Type B pancreatic cell (in vitro differentiated cells): Measurements from ENCODE around the gene FBP1. TPM values are rescaled to one million over a fixed set of nuclear protein-coding genes. Genes with fewer than 3 reads are reported as not detected.

Source experiments
- DNase-seq: peaks from one replicate; pipeline ENCODE4 v3.0.0; 2021; ENCODE audit warnings: mixed read lengths; ENCODE audit not compliant: unreplicated experiment; ENCODE audit errors: extremely low spot score
- H3K27ac Mint-ChIP-seq: 2 replicates; pipeline ENCODE4 v1.8.0; 2021; ENCODE audit warnings: mild to moderate bottlenecking, mixed read lengths
- H3K27me3 Mint-ChIP-seq: 2 replicates; pipeline ENCODE4 v1.8.0; 2021; ENCODE audit warnings: mixed read lengths
- H3K36me3 Mint-ChIP-seq: 2 replicates; pipeline ENCODE4 v1.8.0; 2021; ENCODE audit warnings: mixed read lengths
- H3K4me1 Mint-ChIP-seq: one replicate; pipeline ENCODE4 v1.8.0; 2021; ENCODE audit warnings: mixed read lengths; ENCODE audit not compliant: unreplicated experiment
- H3K4me3 Mint-ChIP-seq: 2 replicates; pipeline ENCODE4 v1.8.0; 2021; ENCODE audit warnings: mild to moderate bottlenecking, mixed read lengths
- H3K9me3 Mint-ChIP-seq: 2 replicates; pipeline ENCODE4 v1.8.0; 2021; ENCODE audit warnings: mixed read lengths
- CTCF ChIP-seq: fragments of 200-600 bp; sonication (generic); conservative IDR thresholded peaks from 2 replicates; pipeline ENCODE4 v1.5.0; 2021; ENCODE audit warnings: antibody characterized with exemption, mild to moderate bottlenecking
- total RNA-seq: library from RNA; stranded (reverse); gene quantifications from 2 replicates; pipeline ENCODE4 v1.2.1, GENCODE V29; 2021; ENCODE audit warnings: low replicate concordance

Gene FBP1
- total RNA-seq, 1 donor from 2014 or later, result 25.9 TPM

- TF ChIP-seq CTCF, result no peak
- Mint-ChIP-seq H3K4me1 (peaks cover 20% of the 10 kb centered on the region), H3K27ac (no peak overlapping the region), H3K27me3 (no peaks in the 10 kb centered on the region), H3K9me3 (no peaks in the 10 kb centered on the region), H3K4me3 (no peak overlapping the region), H3K36me3 (no peaks in the 10 kb centered on the region)
- DNase-seq, result no peak
Observed at GRCh38 chr9:94672811-94673487, 33.6 kb upstream of the FBP1 start.

GRCh38 chr9:94668928-94669729 is 29.8 kb upstream of the FBP1 start:
- Mint-ChIP-seq H3K4me3 (peak overlapping the region; percentile 77), H3K27me3 (no peaks in the 10 kb centered on the region)
- no peak for DNase-seq

GRCh38 chr9:94668418-94668927 is 29.2 kb upstream of the FBP1 start:
- peaks cover 16% of the 10 kb centered on the region for H3K4me1 Mint-ChIP-seq
- peak overlapping the region; percentile 81 for H3K27ac Mint-ChIP-seq
- TF ChIP-seq CTCF, result no peak
- H3K27me3 Mint-ChIP-seq, result no peaks in the 10 kb centered on the region
- no peak for DNase-seq
- H3K4me3 Mint-ChIP-seq, result no peak overlapping the region
- H3K36me3 Mint-ChIP-seq, result no peaks in the 10 kb centered on the region
- no peaks in the 10 kb centered on the region for H3K9me3 Mint-ChIP-seq

More at GRCh38 chr9:94668928-94669729, 29.8 kb upstream of the FBP1 start:
- H3K9me3 Mint-ChIP-seq, result no peaks in the 10 kb centered on the region
- H3K4me1 Mint-ChIP-seq, result peaks cover 16% of the 10 kb centered on the region
- peak overlapping the region; percentile 81 for H3K27ac Mint-ChIP-seq
- peak; percentile 84 for TF ChIP-seq CTCF
- H3K36me3 Mint-ChIP-seq, result no peaks in the 10 kb centered on the region

GRCh38 chr9:94666364-94667099 is 27.2 kb upstream of the FBP1 start:
- H3K27me3 Mint-ChIP-seq, result no peaks in the 10 kb centered on the region
- no peak for DNase-seq
- H3K4me1 Mint-ChIP-seq, result peaks cover 16% of the 10 kb centered on the region
- H3K36me3 Mint-ChIP-seq, result no peaks in the 10 kb centered on the region
- no peak for TF ChIP-seq CTCF
- no peaks in the 10 kb centered on the region for H3K9me3 Mint-ChIP-seq
- H3K27ac Mint-ChIP-seq, result peak overlapping the region; percentile 44
- H3K4me3 Mint-ChIP-seq, result no peak overlapping the region

GRCh38 chr9:94665613-94666012 is 26.3 kb upstream of the FBP1 start:
- no peak for DNase-seq
- TF ChIP-seq CTCF, result no peak
- Mint-ChIP-seq H3K36me3 (no peaks in the 10 kb centered on the region), H3K4me1 (peaks cover 16% of the 10 kb centered on the region), H3K27me3 (no peaks in the 10 kb centered on the region), H3K4me3 (no peak overlapping the region), H3K27ac (no peak overlapping the region), H3K9me3 (no peaks in the 10 kb centered on the region)
